IMR-90 (cell line): ENCODE results near the gene ZDHHC11B. TPM values are rescaled to one million over a fixed set of nuclear protein-coding genes. Genes with fewer than 3 reads are reported as not detected.
"Not testable (repeated sequence)": the region's sequence is repeated elsewhere in the genome, so short reads cannot be mapped to it uniquely, and the experiment has no call there.

ENCODE experiments used
- ATAC-seq: fragments of 200-7000 bp; cut with Tn5 transposase; 2 replicates; pipeline ENCODE4 v1.9.1; 2020; ENCODE audit warnings: low read depth, mild to moderate bottlenecking, moderate library complexity
- BruUV-seq: library from RNA; stranded (reverse); fragments of 400-500 nt; replicated peaks from 2 replicates; lab custom pipeline; 2021; lab: Mats Ljungman, UMichigan
- CTCF ChIA-PET: fragments of 300-600 bp; formaldehyde crosslinking; extraction: SDS; loops from one replicate; lab custom pipeline; 2021; ENCODE audit warnings: antibody characterized with exemption; lab: Yijun Ruan, JAX
- POLR2A ChIA-PET: fragments of 300-600 bp; sonication (Branson Sonifier 250); formaldehyde crosslinking; loops from one replicate; lab custom pipeline; 2022; ENCODE audit warnings: antibody characterized with exemption; ENCODE audit not compliant: unreplicated experiment; lab: Charles Lee
- DNase-seq: peaks from one replicate; pipeline ENCODE4 v3.0.0; 2013
- H2AFZ ChIP-seq: replicated peaks from 2 replicates; pipeline ENCODE3; 2013; ENCODE audit warnings: low read length, mild to moderate bottlenecking; ENCODE audit not compliant: poor library complexity
- H2AK5ac ChIP-seq: 2 replicates; pipeline ENCODE4 v1.6.1; 2013; ENCODE audit warnings: low read depth, low read length, inconsistent platforms
- H2AK9ac ChIP-seq: replicated peaks from 2 replicates; pipeline ENCODE3; 2013; ENCODE audit warnings: mild to moderate bottlenecking, low read depth, low read length, moderate library complexity; ENCODE audit not compliant: poor library complexity
- H2BK120ac ChIP-seq: 2 replicates; pipeline ENCODE4 v1.6.1; 2013; ENCODE audit warnings: low read depth, low read length, inconsistent platforms
- H2BK15ac ChIP-seq: 3 replicates; pipeline ENCODE4 v1.6.1; 2013; ENCODE audit warnings: low read depth, low read length, inconsistent platforms
- H2BK20ac ChIP-seq: 2 replicates; pipeline ENCODE4 v1.6.1; 2013; ENCODE audit warnings: low read depth, mild to moderate bottlenecking, inconsistent platforms, low read length, moderate library complexity
- H2BK5ac ChIP-seq: 2 replicates; pipeline ENCODE4 v1.6.1; 2013; ENCODE audit warnings: mild to moderate bottlenecking, low read depth, low read length, inconsistent platforms; ENCODE audit not compliant: poor library complexity, severe bottlenecking
- H3K14ac ChIP-seq: replicated peaks from 2 replicates; pipeline ENCODE4 v1.6.1; 2013; ENCODE audit warnings: low read depth, low read length, inconsistent platforms
- H3K18ac ChIP-seq: 2 replicates; pipeline ENCODE4 v1.6.1; 2013; ENCODE audit warnings: low read depth, low read length, control low read depth
- H3K23ac ChIP-seq: 2 replicates; pipeline ENCODE4 v1.6.1; 2013; ENCODE audit warnings: low read depth, low read length, inconsistent platforms
- H3K27ac ChIP-seq: 2 replicates; pipeline ENCODE4 v1.5.1; 2013; ENCODE audit warnings: mild to moderate bottlenecking, control low read depth, low read length; ENCODE audit not compliant: insufficient read depth
- H3K27me3 ChIP-seq: 2 replicates; pipeline ENCODE4 v1.6.1; 2013; ENCODE audit warnings: low read length; ENCODE audit not compliant: control insufficient read depth, insufficient read depth
- H3K36me3 ChIP-seq: 2 replicates; pipeline ENCODE4 v1.6.1; 2013; ENCODE audit warnings: low read length, mixed read lengths; ENCODE audit not compliant: control insufficient read depth, insufficient read depth
- H3K4ac ChIP-seq: 2 replicates; pipeline ENCODE4 v1.6.1; 2013; ENCODE audit warnings: low read depth, low read length, inconsistent platforms
- H3K4me1 ChIP-seq: 2 replicates; pipeline ENCODE4 v1.6.1; 2013; ENCODE audit warnings: low read length, mixed read lengths; ENCODE audit not compliant: control insufficient read depth, insufficient read depth
- H3K4me2 ChIP-seq: 2 replicates; pipeline ENCODE4 v1.6.1; 2013; ENCODE audit warnings: low read depth, mild to moderate bottlenecking, control low read depth, low read length, moderate library complexity
- H3K4me3 ChIP-seq: 2 replicates; pipeline ENCODE4 v1.5.1; 2013; ENCODE audit warnings: low read depth, mild to moderate bottlenecking, control low read depth, low read length, moderate library complexity; ENCODE audit not compliant: insufficient read depth
- H3K56ac ChIP-seq: 2 replicates; pipeline ENCODE4 v1.6.1; 2013; ENCODE audit warnings: low read length, inconsistent platforms; ENCODE audit not compliant: insufficient read depth; ENCODE audit errors: extremely low read depth
- H3K79me1 ChIP-seq, 2 experiments: 2 replicates each; pipeline ENCODE4 v1.6.1; 2013; ENCODE audit warnings: low read length in 2 of 2, inconsistent platforms in 1 of 2, low read depth in 1 of 2
- H3K9ac ChIP-seq: 2 replicates; pipeline ENCODE4 v1.6.1; 2013; ENCODE audit warnings: low read depth, low read length, control low read depth
- H3K9me1 ChIP-seq: 2 replicates; pipeline ENCODE4 v1.6.1; 2013; ENCODE audit warnings: low read length, inconsistent platforms; ENCODE audit not compliant: insufficient read depth
- H3K9me3 ChIP-seq: 2 replicates; pipeline ENCODE4 v1.6.1; 2013; ENCODE audit warnings: low read length; ENCODE audit not compliant: control insufficient read depth, insufficient read depth
- H4K20me1 ChIP-seq: 2 replicates; pipeline ENCODE4 v1.6.1; 2013; ENCODE audit warnings: low read length, inconsistent platforms; ENCODE audit not compliant: insufficient read depth
- H4K5ac ChIP-seq: 2 replicates; pipeline ENCODE4 v1.6.1; 2013; ENCODE audit warnings: mild to moderate bottlenecking, low read depth, low read length, control low read depth
- H4K8ac ChIP-seq, 2 experiments: 2 replicates each; pipeline ENCODE4 v1.6.1; 2013; ENCODE audit warnings: low read depth in 2 of 2, low read length in 2 of 2, control low read depth in 1 of 2, inconsistent platforms in 1 of 2
- H4K91ac ChIP-seq: 2 replicates; pipeline ENCODE4 v1.6.1; 2013; ENCODE audit warnings: low read depth, low read length, inconsistent platforms; ENCODE audit not compliant: insufficient read depth
- WGBS, 2 experiments: methylation state at CpG; one replicate each; pipeline versions ENCODE4 v1.1.5 to v1.1.7; 2013; ENCODE audit warnings: missing lambda C conversion rate in 2 of 2; ENCODE audit not compliant: insufficient read length in 1 of 2; ENCODE audit errors: extremely low coverage in 2 of 2; 5-methylcytosine and 5-hydroxymethylcytosine counted together
- dilution Hi-C: fragments of 300-500 bp; cut with HindIII; formaldehyde crosslinking; loops from one replicate; pipeline ENCODE4 v1.14.3; 2018; ENCODE audit warnings: low sequenced_read_pairs; ENCODE audit not compliant: unreplicated experiment
- in situ Hi-C: fragments of 300-500 bp; cut with MboI; formaldehyde crosslinking; loops from 3 replicates; pipeline ENCODE4 v1.14.3; 2019; ENCODE audit warnings: low sequenced_read_pairs, inconsistent platforms, mixed read lengths
- intact Hi-C: fragments of 100-400 bp; cut with micrococcal nuclease; formaldehyde crosslinking; loops from 2 replicates; pipeline ENCODE4 v1.10.0; 2022
- polyA plus RNA-seq, 3 experiments: library from polyadenylated mRNA; depleted of rRNA; stranded (reverse); fragments of >200 nt; gene quantifications; 2 replicates each; pipeline ENCODE4 v1.2.3, GENCODE V29; 2012; ENCODE audit warnings: low replicate concordance in 1 of 3
- total RNA-seq: library from RNA; depleted of rRNA; stranded (reverse); fragments of >200 nt; gene quantifications from 2 replicates; pipeline ENCODE4 v1.2.3, GENCODE V29; 2012

Gene ZDHHC11B
- total and polyA plus RNA-seq, 2 of the 4 experiments (the other 2 are of a cell fraction), result 0.12 TPM; not detected in 1

DNA sequence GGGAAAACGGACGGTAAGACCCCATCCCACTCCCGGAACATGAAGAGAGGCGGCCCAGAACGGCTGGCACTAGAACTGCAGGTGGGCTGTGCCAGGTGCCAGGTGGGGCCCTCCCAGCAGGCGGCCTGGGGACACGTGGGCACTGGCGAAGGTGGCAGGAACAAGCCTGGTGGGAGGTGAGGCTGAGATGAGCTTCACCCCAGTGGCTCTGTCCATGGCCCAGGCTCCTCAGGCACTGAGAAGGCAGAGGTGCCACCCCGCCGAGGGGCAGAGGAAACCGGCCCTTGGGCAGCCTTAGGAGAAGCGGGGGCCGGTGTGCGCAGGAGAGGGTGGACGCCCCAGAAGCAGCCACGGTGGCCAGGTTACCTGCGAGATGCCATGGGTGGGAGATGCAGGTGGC, 4.0 kb downstream of the ZDHHC11B start:
- H2BK15ac ChIP-seq, H3K79me1 ChIP-seq, H4K20me1 ChIP-seq, dilution Hi-C loops, H4K5ac ChIP-seq, H3K14ac ChIP-seq, H3K27ac ChIP-seq, H3K23ac ChIP-seq, H3K4me1 ChIP-seq, CTCF ChIA-PET, DNase-seq, H3K9ac ChIP-seq, H3K4me2 ChIP-seq, H3K36me3 ChIP-seq, in situ Hi-C loops, H3K4ac ChIP-seq, H2BK120ac ChIP-seq, H3K18ac ChIP-seq, ATAC-seq, H4K91ac ChIP-seq, H2AK9ac ChIP-seq, H2BK5ac ChIP-seq, H3K56ac ChIP-seq, H3K9me1 ChIP-seq, H2AK5ac ChIP-seq, H2AFZ ChIP-seq, H3K9me3 ChIP-seq, intact Hi-C loops, H2BK20ac ChIP-seq, H4K8ac ChIP-seq, BruUV-seq, POLR2A ChIA-PET, H3K4me3 ChIP-seq: not testable (repeated sequence)
- 67% methylated on average over 2 of the region's 17 CpGs; no CpG with 5 or more reads in 1 of the 2 experiments for WGBS, 2 experiments
- H3K27me3 ChIP-seq, result peaks cover 23% of the 10 kb centered on the region

DNA sequence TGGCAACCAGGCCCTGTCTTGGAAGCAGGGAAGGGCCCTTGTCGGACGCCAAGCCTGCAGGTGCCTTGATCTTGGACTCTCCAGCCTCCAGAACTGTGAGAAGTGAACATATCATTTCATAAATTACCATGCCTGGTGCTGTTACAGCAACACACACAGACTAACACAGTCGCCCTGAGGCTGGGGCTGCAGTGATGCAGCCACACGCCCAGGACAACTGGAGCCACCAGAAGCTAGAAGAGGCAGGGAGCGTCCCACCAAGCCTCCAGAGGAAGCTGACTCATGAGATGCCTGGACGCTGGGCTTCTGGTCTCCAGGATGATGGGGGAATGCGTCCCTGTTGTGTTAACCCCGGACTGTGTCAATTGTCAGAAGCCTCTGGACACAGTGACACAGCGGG, 5.6 kb downstream of the ZDHHC11B start:
- intact Hi-C loops, ATAC-seq: not testable (repeated sequence)

More for the DNA sequence above, 5.6 kb downstream of the ZDHHC11B start:
- H3K56ac ChIP-seq, H3K27ac ChIP-seq, H2AK5ac ChIP-seq, H3K4me1 ChIP-seq, H2BK20ac ChIP-seq, H3K18ac ChIP-seq, H3K23ac ChIP-seq, H2AK9ac ChIP-seq, dilution Hi-C loops, H4K91ac ChIP-seq, H2AFZ ChIP-seq, H3K9me1 ChIP-seq, H3K9me3 ChIP-seq, CTCF ChIA-PET, H3K4ac ChIP-seq, H3K36me3 ChIP-seq, H3K14ac ChIP-seq, POLR2A ChIA-PET, H3K79me1 ChIP-seq, H3K4me2 ChIP-seq, H4K5ac ChIP-seq, H2BK15ac ChIP-seq, BruUV-seq, DNase-seq, H2BK120ac ChIP-seq, H4K8ac ChIP-seq, H3K9ac ChIP-seq, H4K20me1 ChIP-seq, H2BK5ac ChIP-seq, H3K4me3 ChIP-seq: not testable (repeated sequence)
- in situ Hi-C loops, result loop anchor here (10.0 kb wide), 1 partner anchor 94 kb away; no protein-coding TSS in a partner anchor
- no CpG with 5 or more reads among the region's 9 CpGs for WGBS, 2 experiments
- H3K27me3 ChIP-seq, result peaks cover 16% of the 10 kb centered on the region
